Naive B cell (primary cell): ENCODE results near the gene RBM20. TPM values are rescaled to one million over a fixed set of nuclear protein-coding genes. Genes with fewer than 3 reads are reported as not detected.

Experiments
- ATAC-seq, 2 donors: fragments of 150-1000 bp; cut with Tn5 transposase; 2 replicates each; pipeline ENCODE4 v1.10.0; 2021; ENCODE audit warnings: low read depth in 2 of 2, mild to moderate bottlenecking in 2 of 2, moderate library complexity in 2 of 2
- DNase-seq: peaks from one replicate; pipeline ENCODE4 v3.0.0; 2022
- H3K27ac Mint-ChIP-seq, 6 donors: one replicate each; pipeline ENCODE4 v1.8.0; 2020 to 2022; ENCODE audit warnings: mild to moderate bottlenecking in 6 of 6, mixed read lengths in 6 of 6, moderate library complexity in 5 of 6, inconsistent platforms in 2 of 6
- H3K27me3 Mint-ChIP-seq, 3 donors: one replicate each; pipeline ENCODE4 v1.8.0; 2021 to 2022; ENCODE audit warnings: mixed read lengths in 3 of 3, mild to moderate bottlenecking in 1 of 3
- H3K36me3 Mint-ChIP-seq, 2 donors: one replicate each; pipeline ENCODE4 v1.8.0; 2020 to 2022; ENCODE audit warnings: mixed read lengths in 2 of 2, inconsistent platforms in 1 of 2, mild to moderate bottlenecking in 1 of 2
- H3K4me1 Mint-ChIP-seq, 3 donors: one replicate each; pipeline ENCODE4 v1.8.0; 2020 to 2022; ENCODE audit warnings: mixed read lengths in 3 of 3, inconsistent platforms in 1 of 3, mild to moderate bottlenecking in 1 of 3, moderate library complexity in 1 of 3
- H3K4me3 Mint-ChIP-seq, 8 donors: one replicate each; pipeline ENCODE4 v1.8.0; 2020 to 2022; ENCODE audit warnings: mild to moderate bottlenecking in 8 of 8, mixed read lengths in 8 of 8, moderate library complexity in 8 of 8, inconsistent platforms in 2 of 8
- H3K9me3 Mint-ChIP-seq, 7 donors: one replicate each; pipeline ENCODE4 v1.8.0; 2020 to 2022; ENCODE audit warnings: mixed read lengths in 7 of 7, mild to moderate bottlenecking in 5 of 7, inconsistent platforms in 2 of 7, moderate library complexity in 1 of 7
- polyA plus RNA-seq, 6 donors: library from polyadenylated mRNA; unstranded; fragments of 300-500 nt; fragmentation: Illumina TruSeq; gene quantifications; one replicate each; pipeline ENCODE4 v1.2.3, GENCODE V29; 2021; ENCODE audit warnings: low read depth in 6 of 6

Gene RBM20
- polyA plus RNA-seq, 6 donors from 2014 or later: 0.05 TPM; not detected in 5

DNA sequence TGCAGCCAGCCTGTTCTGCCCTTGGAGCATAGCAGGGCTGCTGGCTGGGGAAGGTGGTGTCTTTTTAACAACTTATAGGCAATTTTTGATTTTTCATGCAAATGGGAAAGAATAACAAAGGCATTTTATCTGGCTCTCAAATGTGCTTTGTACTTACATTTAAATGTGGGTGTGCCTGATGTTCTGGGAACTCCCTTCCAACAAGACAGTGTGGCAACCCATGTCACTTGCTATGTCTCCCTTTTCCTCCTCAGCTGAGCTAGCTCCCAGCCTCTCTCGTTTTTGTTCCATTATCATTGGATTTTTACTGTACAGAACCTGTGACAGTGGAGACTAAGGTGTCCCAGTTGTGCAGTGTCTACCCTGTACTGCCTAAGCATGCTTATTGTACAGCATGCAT is 134.1 kb downstream of the RBM20 start:
- H3K9me3 Mint-ChIP-seq: peaks cover 0 to 2% (median 0%) of the 10 kb centered on the region in 7 donors
- no peaks in the 10 kb centered on the region for H3K36me3 Mint-ChIP-seq
- H3K27me3 Mint-ChIP-seq: peaks cover 9 to 29% (median 11%) of the 10 kb centered on the region in 3 donors
- ATAC-seq (no peak), DNase-seq (no peak)
- no peaks in the 10 kb centered on the region for H3K4me1 Mint-ChIP-seq
- H3K27ac Mint-ChIP-seq: no peak overlapping the region
- H3K4me3 Mint-ChIP-seq: no peak overlapping the region

DNA sequence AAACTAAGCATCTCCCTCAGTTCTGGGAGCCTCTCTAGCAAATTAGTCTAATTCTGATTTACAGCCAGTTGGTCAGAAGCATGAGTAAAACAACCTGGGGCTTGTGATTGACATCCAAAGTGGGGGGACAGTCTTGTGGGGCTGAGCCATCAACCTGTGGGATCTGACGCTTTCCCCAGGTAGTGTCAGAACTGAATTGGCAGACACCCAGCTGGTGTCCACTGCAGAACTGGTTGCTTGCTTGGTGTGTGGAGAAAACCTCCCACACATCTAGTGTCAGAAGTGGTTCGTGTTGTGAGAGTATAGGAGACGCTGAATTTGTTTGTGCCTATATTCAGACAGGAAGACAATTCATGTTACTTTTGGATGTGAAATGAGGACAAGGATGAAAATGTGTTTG is 135.4 kb downstream of the RBM20 start:
- Mint-ChIP-seq H3K4me3 (no peak overlapping the region), H3K9me3 (peaks cover 0 to 2% (median 0%) of the 10 kb centered on the region in 7 donors), H3K36me3 (no peaks in the 10 kb centered on the region), H3K27ac (no peak overlapping the region), H3K4me1 (no peaks in the 10 kb centered on the region), H3K27me3 (peaks cover 9 to 29% (median 11%) of the 10 kb centered on the region in 3 donors)
- ATAC-seq (no peak), DNase-seq (no peak)

GRCh38 chr10:110780704-110781103 is 136.6 kb downstream of the RBM20 start:
- ATAC-seq (no peak), DNase-seq (no peak)
- Mint-ChIP-seq H3K4me3 (no peak overlapping the region), H3K4me1 (no peaks in the 10 kb centered on the region), H3K27ac (peak overlapping the region in 1 of 6 donors; percentile 52), H3K9me3 (peaks cover 0 to 2% (median 0%) of the 10 kb centered on the region in 7 donors), H3K27me3 (peaks cover 9 to 29% (median 11%) of the 10 kb centered on the region in 3 donors), H3K36me3 (no peaks in the 10 kb centered on the region)

DNA sequence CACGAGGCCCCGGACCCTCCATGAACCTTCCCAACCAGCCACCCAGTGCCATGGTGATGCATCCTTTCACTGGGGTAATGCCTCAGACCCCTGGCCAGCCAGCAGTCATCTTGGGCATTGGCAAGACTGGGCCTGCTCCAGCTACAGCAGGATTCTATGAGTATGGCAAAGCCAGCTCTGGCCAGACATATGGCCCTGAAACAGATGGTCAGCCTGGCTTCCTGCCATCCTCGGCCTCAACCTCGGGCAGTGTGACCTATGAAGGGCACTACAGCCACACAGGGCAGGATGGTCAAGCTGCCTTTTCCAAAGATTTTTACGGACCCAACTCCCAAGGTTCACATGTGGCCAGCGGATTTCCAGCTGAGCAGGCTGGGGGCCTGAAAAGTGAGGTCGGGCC is 137.0 kb downstream of the RBM20 start:
- no peaks in the 10 kb centered on the region for H3K36me3 Mint-ChIP-seq
- no peaks in the 10 kb centered on the region for H3K4me1 Mint-ChIP-seq
- ATAC-seq (no peak), DNase-seq (no peak)
- H3K27me3 Mint-ChIP-seq: peaks cover 9 to 29% (median 11%) of the 10 kb centered on the region in 3 donors
- peaks cover 0 to 2% (median 0%) of the 10 kb centered on the region in 7 donors for H3K9me3 Mint-ChIP-seq
- no peak overlapping the region for H3K4me3 Mint-ChIP-seq
- no peak overlapping the region for H3K27ac Mint-ChIP-seq

GRCh38 chr10:110782616-110783015 is 138.5 kb downstream of the RBM20 start:
- DNase-seq: no peak

DNA sequence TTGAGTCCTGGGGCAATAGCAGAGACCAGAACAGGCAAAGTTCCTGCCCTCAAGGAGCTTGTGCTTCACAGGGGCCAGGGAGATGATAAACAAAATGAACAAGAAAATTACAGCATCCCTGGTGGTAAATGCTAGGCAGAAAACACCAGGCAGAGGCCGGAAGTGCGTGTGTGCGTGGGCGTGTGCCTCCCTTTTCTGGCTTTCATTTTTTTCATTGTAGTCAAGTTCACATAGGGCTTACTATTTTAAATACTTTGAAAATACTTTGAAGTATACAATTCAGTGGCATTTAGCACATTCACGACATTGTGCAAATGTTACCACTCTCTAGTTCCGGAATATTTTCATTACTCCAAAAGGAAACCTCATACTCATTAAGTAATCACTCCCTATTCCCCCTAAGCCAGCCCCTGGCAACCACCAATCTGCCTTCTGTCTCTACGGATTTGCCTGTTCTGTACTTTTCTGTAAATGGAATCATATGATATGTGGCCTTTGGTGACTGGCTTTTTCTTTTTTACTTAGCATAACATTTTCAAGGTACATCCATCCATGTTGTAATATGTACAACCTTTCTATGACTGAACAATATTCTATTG is 139.5 kb downstream of the RBM20 start:
- no peaks in the 10 kb centered on the region for H3K4me1 Mint-ChIP-seq
- no peaks in the 10 kb centered on the region for H3K36me3 Mint-ChIP-seq
- H3K27me3 Mint-ChIP-seq: peaks cover 0 to 21% (median 1%) of the 10 kb centered on the region in 3 donors
- H3K9me3 Mint-ChIP-seq: peaks cover 0 to 2% (median 0%) of the 10 kb centered on the region in 7 donors
- ATAC-seq: no peak
- DNase-seq: no peak
- H3K4me3 Mint-ChIP-seq: no peak overlapping the region
- no peak overlapping the region for H3K27ac Mint-ChIP-seq

More at GRCh38 chr10:110782616-110783015, 138.5 kb downstream of the RBM20 start:
- Mint-ChIP-seq H3K27me3 (peaks cover 7 to 29% (median 9%) of the 10 kb centered on the region in 3 donors), H3K36me3 (no peaks in the 10 kb centered on the region), H3K27ac (no peak overlapping the region), H3K4me1 (no peaks in the 10 kb centered on the region), H3K4me3 (no peak overlapping the region), H3K9me3 (peaks cover 0 to 2% (median 0%) of the 10 kb centered on the region in 7 donors)
- ATAC-seq: no peak

GRCh38 chr10:110784198-110784597 is 140.1 kb downstream of the RBM20 start:
- Mint-ChIP-seq H3K4me3 (no peak overlapping the region), H3K27ac (no peak overlapping the region), H3K27me3 (peaks cover 0 to 15% (median 0%) of the 10 kb centered on the region in 3 donors), H3K36me3 (no peaks in the 10 kb centered on the region), H3K9me3 (peaks cover 0 to 2% (median 0%) of the 10 kb centered on the region in 7 donors), H3K4me1 (no peaks in the 10 kb centered on the region)
- ATAC-seq (no peak), DNase-seq (no peak)

DNA sequence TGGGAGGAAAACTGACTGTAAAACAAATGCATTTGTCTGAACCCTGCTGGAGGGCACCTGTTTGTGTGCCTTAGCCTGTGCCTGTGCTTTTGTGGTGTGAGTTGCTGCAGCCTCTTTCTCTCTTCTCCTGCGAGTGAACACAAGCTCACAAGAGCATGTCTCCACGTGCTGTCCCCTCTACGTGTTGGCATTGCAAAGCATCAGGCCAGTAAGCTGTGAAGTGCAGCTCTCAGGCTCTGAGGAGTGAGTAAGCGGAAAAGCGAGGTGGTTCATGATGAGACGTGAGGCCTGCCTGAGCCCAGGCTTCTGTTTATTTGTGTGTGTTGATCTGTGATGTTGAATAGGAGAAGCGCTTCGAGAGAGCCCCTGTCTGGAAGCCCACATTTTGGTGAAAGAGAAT is 142.0 kb downstream of the RBM20 start:
- DNase-seq: no peak
- H3K4me1 Mint-ChIP-seq: no peaks in the 10 kb centered on the region
- H3K27me3 Mint-ChIP-seq: peaks cover 0 to under 1% (median 0%) of the 10 kb centered on the region in 3 donors
- no peak overlapping the region for H3K4me3 Mint-ChIP-seq
- H3K27ac Mint-ChIP-seq: peak overlapping the region in 1 of 6 donors; percentile 66
- ATAC-seq: no peak
- no peaks in the 10 kb centered on the region for H3K36me3 Mint-ChIP-seq
- H3K9me3 Mint-ChIP-seq: no peaks in the 10 kb centered on the region

GRCh38 chr10:110788620-110789385 is 144.7 kb downstream of the RBM20 start:
- DNase-seq: no peak
- H3K27ac Mint-ChIP-seq: no peak overlapping the region
- H3K9me3 Mint-ChIP-seq: no peaks in the 10 kb centered on the region
- H3K4me3 Mint-ChIP-seq: no peak overlapping the region
- H3K36me3 Mint-ChIP-seq: no peaks in the 10 kb centered on the region
- peaks cover 0 to 1% (median 0%) of the 10 kb centered on the region in 3 donors for H3K27me3 Mint-ChIP-seq
- H3K4me1 Mint-ChIP-seq: no peaks in the 10 kb centered on the region
- no peak for ATAC-seq

DNA sequence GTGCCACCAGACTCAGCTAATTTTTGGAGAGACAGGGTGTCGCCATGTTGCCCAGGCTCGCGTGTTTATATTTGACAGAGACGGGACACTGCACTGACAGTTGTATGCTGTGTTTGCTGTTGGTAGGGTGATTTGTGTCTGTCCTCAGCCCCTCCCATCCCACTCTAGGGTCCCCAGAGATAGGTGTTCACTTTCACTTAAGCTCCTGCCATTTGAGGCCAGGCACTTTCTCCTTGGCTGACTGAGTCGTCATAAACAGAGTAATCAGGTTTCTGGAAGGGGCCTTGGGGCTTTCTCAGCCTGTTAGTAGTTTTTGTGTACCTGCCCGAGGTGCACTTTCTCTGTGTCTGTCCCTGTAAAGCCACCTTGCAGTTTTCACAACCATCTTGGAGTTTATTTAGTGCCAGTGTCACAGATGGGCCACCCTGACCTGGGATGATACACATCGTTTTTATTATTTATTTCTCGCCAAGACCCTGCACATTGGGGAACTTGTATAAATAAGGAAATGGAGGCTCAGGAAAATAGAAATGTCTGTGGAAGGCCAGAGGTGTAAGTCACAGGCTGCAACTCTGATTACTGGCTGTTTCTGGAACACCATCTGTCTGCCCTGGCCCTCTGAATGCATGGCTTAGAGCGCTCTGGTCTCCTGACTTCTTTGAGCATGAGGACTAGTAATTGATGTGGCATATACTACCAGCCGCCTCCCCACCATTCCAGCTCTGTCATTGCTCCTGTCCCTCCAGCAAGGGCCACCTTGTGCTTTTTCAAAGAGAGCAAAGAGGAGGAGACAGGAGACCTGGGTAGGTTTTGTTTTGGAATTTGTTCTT is 145.7 kb downstream of the RBM20 start:
- no peaks in the 10 kb centered on the region for H3K4me1 Mint-ChIP-seq
- H3K4me3 Mint-ChIP-seq: no peak overlapping the region
- ATAC-seq (no peak), DNase-seq (no peak)
- H3K9me3 Mint-ChIP-seq: no peaks in the 10 kb centered on the region
- H3K27ac Mint-ChIP-seq: no peak overlapping the region
- no peaks in the 10 kb centered on the region for H3K36me3 Mint-ChIP-seq
- H3K27me3 Mint-ChIP-seq: peaks cover 0 to 4% (median 0%) of the 10 kb centered on the region in 3 donors

DNA sequence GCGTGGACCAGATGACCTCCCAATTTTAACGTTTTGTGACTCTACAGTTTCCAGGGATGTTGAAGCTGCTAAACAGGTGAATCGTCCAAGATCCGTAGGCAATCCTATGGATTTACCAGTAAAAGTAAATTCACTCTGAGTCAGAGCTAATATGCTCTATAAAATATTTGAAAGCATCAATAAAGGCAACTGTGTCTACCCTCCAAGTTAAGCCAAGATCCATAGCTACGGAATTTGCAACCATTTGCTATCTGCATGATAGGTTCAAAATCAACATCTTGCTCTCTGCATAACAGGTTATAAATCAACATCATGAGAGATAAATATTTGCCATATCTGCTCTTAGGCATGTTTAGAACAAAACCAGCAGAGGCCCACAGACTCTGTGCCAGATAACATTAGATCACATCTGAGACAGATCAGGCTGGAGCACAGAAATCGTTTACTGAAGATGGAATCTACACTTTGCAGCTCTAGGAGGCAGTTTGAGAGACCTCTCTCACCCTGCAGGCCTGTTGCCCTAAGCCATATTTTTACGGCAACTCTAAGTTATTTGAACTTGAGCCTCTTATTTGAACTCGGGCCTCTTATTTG is 146.9 kb downstream of the RBM20 start:
- DNase-seq (no peak), ATAC-seq (no peak)
- Mint-ChIP-seq H3K4me1 (no peaks in the 10 kb centered on the region), H3K27me3 (peaks cover 0 to 4% (median 0%) of the 10 kb centered on the region in 3 donors), H3K27ac (no peak overlapping the region), H3K9me3 (no peaks in the 10 kb centered on the region), H3K4me3 (no peak overlapping the region), H3K36me3 (no peaks in the 10 kb centered on the region)

DNA sequence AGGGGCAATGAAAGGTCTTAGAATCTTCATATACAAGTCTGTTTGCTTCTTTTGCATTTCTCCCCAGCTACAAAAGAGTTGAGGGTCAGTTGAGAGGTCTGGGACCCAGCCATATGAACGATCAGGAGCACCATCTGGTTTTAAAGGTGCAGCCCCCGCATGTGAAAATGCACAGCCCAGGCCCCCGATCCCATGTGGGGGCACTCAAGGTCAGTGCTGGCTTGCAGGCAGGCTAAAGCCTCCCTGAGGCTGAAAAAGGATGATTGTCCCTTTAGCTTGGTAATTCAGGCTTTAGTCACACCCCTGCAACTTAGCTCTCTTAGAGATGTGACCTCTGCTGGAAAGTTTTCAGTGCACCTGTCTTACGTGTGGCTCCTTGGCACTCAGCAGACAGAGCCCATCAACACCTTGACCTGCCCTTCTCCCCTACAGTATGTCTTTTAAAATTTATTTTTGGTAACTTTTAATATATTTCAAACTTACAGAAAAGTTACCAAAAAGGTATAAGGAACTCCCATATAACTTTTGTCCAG is 147.5 kb downstream of the RBM20 start:
- no peak overlapping the region for H3K4me3 Mint-ChIP-seq
- no peak overlapping the region for H3K27ac Mint-ChIP-seq
- no peak for ATAC-seq
- peaks cover 0 to 4% (median 0%) of the 10 kb centered on the region in 3 donors for H3K27me3 Mint-ChIP-seq
- H3K9me3 Mint-ChIP-seq: no peaks in the 10 kb centered on the region
- H3K36me3 Mint-ChIP-seq: no peaks in the 10 kb centered on the region
- DNase-seq: no peak
- H3K4me1 Mint-ChIP-seq: no peaks in the 10 kb centered on the region
